ENCODE data around the gene MAGI1.

The MAGI1 gene

GRCh38 chr3:65988411-65989180 lies 50.1 kb downstream of the MAGI1 start:
- TF ChIP-seq ZFX (IDR thresholded peaks at IDR 0.05), result no peak
- no peak for TF ChIP-seq CTCF (conservative IDR thresholded peaks at IDR 0.05)
- no peak overlapping the region for H3K27ac ChIP-seq

GRCh38 chr3:65986285-65986684 lies 52.4 kb downstream of the MAGI1 start:
- no peak overlapping the region for H3K27ac ChIP-seq
- TF ChIP-seq ZFX (IDR thresholded peaks at IDR 0.05) (no peak), CTCF (conservative IDR thresholded peaks at IDR 0.05) (no peak)

GRCh38 chr3:65984975-65985374 lies 53.7 kb downstream of the MAGI1 start:
- TF ChIP-seq CTCF (conservative IDR thresholded peaks at IDR 0.05), result no peak
- no peak for TF ChIP-seq ZFX (IDR thresholded peaks at IDR 0.05)
- H3K27ac ChIP-seq, result no peak overlapping the region

GRCh38 chr3:65983100-65983499 lies 55.6 kb downstream of the MAGI1 start:
- H3K27ac ChIP-seq, result no peak overlapping the region
- TF ChIP-seq ZFX (IDR thresholded peaks at IDR 0.05) (no peak), CTCF (conservative IDR thresholded peaks at IDR 0.05) (no peak)

- H3K27ac ChIP-seq, result no peak overlapping the region
- TF ChIP-seq ZFX (IDR thresholded peaks at IDR 0.05) (no peak), CTCF (conservative IDR thresholded peaks at IDR 0.05) (no peak)
Measured at GRCh38 chr3:65979731-65980130, 59.0 kb downstream of the MAGI1 start.

GRCh38 chr3:65979162-65979561 lies 59.6 kb downstream of the MAGI1 start:
- TF ChIP-seq CTCF (conservative IDR thresholded peaks at IDR 0.05), result no peak
- no peak for TF ChIP-seq ZFX (IDR thresholded peaks at IDR 0.05)
- no peak overlapping the region for H3K27ac ChIP-seq

- TF ChIP-seq ZFX (IDR thresholded peaks at IDR 0.05), result no peak
- no peak for TF ChIP-seq CTCF (conservative IDR thresholded peaks at IDR 0.05)
- H3K27ac ChIP-seq, result no peak overlapping the region
Measured at GRCh38 chr3:65978116-65978515, 60.6 kb downstream of the MAGI1 start.

All from C4-2B (cell line).